Large intestine (tissue), 3 donors: ENCODE results near the gene B3GNT4. TPM values are rescaled to one million over a fixed set of nuclear protein-coding genes. Genes with fewer than 3 reads are reported as not detected.
A peak's percentile ranks its signal among the peaks of the same experiment; 100 is the strongest.
"Not testable (repeated sequence)": the region's sequence is repeated elsewhere in the genome, so short reads cannot be mapped to it uniquely, and the experiment has no call there.

Experiments used
- DNase-seq, 2 donors: peaks; one replicate each; pipeline versions ENCODE4 v3.0.0 to v3.0.0-alpha.2; 2013
- H3K27ac ChIP-seq: one replicate; pipeline ENCODE4 v1.5.1; 2013; ENCODE audit warnings: low read length
- H3K27me3 ChIP-seq: 2 replicates; pipeline ENCODE4 v1.6.1; 2013; ENCODE audit warnings: low read length; ENCODE audit not compliant: control insufficient read depth, insufficient read depth
- H3K36me3 ChIP-seq: 2 replicates; pipeline ENCODE4 v1.6.1; 2013; ENCODE audit warnings: low read length; ENCODE audit not compliant: control insufficient read depth, insufficient read depth
- H3K4me1 ChIP-seq: one replicate; pipeline ENCODE4 v1.6.1; 2013; ENCODE audit warnings: low read length; ENCODE audit not compliant: control insufficient read depth, insufficient read depth
- H3K4me3 ChIP-seq: one replicate; pipeline ENCODE4 v1.5.1; 2013; ENCODE audit warnings: low read length
- H3K9me3 ChIP-seq: one replicate; pipeline ENCODE4 v1.6.1; 2013; ENCODE audit warnings: mild to moderate bottlenecking, low read depth, low read length, moderate library complexity; ENCODE audit not compliant: control insufficient read depth
- WGBS: methylation state at CpG from one replicate; pipeline ENCODE4 v1.1.5; 2013; ENCODE audit warnings: low lambda C conversion rate; ENCODE audit not compliant: insufficient coverage; 5-methylcytosine and 5-hydroxymethylcytosine counted together
- polyA plus RNA-seq: library from polyadenylated mRNA; unstranded; fragments of 120-200 nt; gene quantifications from one replicate; pipeline ENCODE4 v1.2.1, GENCODE V29; 2013

Gene B3GNT4
- polyA plus RNA-seq, 1 donor, result 1.8 TPM

DNA sequence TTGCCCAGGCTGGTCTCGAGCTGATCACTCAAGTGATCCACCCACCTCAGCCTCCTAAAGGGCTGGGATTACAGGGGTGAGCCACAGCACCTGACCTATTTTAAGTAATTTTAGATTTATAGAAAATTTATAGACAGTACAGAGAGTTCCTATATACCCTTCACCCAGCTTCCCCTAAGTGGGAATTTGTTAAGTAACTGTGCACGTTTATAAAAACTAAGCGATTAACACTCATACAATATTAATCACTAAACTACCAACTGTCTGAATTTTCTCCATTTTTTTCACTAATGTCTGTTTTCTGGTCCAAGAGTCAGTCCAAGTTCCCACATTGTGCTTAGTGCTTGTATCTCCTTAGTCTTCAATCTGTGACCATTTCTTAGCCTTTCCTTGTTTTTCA lies 35.0 kb upstream of the B3GNT4 start:
- WGBS, result 100% methylated on average over 2 of the region's 3 CpGs
- Histone ChIP-seq H3K27me3 (no peaks in the 10 kb centered on the region), H3K27ac (no peak overlapping the region), H3K36me3 (no peaks in the 10 kb centered on the region), H3K9me3 (no peaks in the 10 kb centered on the region), H3K4me1 (peaks cover 11% of the 10 kb centered on the region), H3K4me3 (no peak overlapping the region)
- no peak for DNase-seq

DNA sequence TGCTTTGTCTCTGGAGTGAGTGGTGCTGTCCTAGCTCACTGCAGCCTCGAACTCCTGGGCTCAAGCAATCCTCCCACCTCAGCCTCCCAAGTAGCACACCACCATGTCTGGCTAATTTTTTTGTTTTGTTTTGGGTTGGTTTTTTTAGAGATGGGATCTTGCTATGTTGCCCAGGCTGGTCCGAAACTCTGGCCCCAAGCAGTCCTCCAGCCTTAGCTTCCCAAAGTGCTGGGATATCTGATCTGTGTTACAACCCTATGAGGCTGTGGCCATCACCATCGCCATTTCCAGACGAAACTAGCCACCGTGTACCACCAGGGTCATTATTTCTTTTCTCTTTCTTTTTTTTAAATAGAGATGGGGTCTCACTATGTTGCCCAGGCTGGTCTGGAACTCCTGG lies 32.1 kb upstream of the B3GNT4 start:
- 100% methylated on average over 2 of the region's 5 CpGs for WGBS
- no peak overlapping the region for H3K27ac ChIP-seq
- H3K27me3 ChIP-seq, result no peaks in the 10 kb centered on the region
- no peaks in the 10 kb centered on the region for H3K36me3 ChIP-seq
- no peaks in the 10 kb centered on the region for H3K9me3 ChIP-seq
- H3K4me1 ChIP-seq, result peaks cover 11% of the 10 kb centered on the region
- no peak for DNase-seq
- no peak overlapping the region for H3K4me3 ChIP-seq

DNA sequence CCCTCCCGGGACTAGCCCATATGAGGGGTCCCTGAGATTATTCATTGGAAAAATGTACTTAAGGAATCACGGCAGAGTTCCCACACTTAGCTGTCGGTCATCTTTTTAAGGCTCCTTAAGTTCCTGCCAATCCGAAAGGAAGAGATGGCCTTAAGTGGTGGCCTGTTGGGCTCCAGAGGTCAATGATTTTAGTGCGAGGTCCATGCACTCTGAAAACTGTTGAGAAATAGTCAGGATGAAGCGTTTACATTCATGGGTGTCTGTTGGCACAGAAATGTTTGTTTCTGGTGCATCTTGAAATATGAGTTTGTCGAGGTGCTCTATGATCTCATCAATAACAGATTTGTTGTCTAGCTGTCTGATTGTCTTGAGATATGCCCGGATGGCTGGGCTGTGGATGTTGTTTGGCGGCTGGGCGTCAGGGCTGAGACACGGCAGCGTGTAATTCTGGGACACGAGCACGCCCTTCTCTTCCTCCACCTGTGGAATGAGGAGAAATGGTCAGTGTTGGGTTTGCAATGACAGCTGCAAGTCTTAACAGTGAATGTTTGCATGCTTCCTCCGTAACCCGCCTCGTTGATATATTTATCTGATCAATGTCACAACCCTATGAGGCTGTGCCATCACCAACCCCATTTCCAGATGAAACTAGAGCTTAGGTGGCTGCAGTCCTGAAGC lies 31.1 kb upstream of the B3GNT4 start:
- H3K36me3 ChIP-seq, result no peaks in the 10 kb centered on the region
- WGBS, result no CpG with 5 or more reads among the region's 17 CpGs

DNA sequence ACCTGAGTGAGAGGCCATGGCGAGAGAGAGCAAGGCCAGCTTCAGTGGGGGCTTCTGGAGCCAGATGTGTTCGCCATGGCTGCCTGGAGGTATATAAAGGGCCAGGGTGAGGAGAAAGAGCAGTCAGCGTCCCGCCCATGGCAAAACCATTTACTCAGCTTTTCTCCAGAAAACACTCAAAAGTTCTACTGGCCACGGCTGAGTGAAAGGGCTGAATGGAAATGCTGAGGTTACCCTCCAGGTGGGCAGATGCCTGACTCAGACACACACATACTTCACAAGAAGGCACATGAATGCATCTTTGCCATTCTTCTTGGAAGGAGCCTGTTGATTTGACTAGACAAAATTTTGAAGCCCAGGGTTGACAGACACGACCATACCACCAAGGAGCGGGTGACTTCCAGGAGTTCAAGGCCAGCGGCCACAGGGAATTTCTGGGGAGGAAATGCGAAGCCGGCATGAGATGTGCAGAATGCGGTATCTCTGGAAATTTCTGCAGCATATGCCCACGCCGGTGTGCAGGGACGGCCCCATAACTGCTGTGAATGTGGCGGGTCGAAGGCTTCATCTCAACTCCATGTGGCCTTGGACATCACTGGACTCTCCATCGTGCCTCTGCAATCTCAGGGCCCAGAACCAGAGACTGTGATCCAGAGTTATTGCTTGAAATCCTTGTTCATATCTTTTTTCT lies 29.2 kb upstream of the B3GNT4 start, which contains the start of gene IL31:
Gene IL31, minus strand, starts transcription at position 67 of the 691 bp plus-strand sequence. Its CDS starts 49 bp downstream, at position 18.
- peaks cover 8% of the 10 kb centered on the region for H3K4me1 ChIP-seq
- no peaks in the 10 kb centered on the region for H3K9me3 ChIP-seq
- H3K27ac ChIP-seq, result no peak within 1 kb of the TSS
- no peaks in the 10 kb centered on the region for H3K36me3 ChIP-seq
- H3K4me3 ChIP-seq, result no peak within 1 kb of the TSS
- no peak for DNase-seq
- 100% methylated on average over 1 of the region's 17 CpGs for WGBS
- no peaks in the 10 kb centered on the region for H3K27me3 ChIP-seq

More for the DNA sequence above, 31.1 kb upstream of the B3GNT4 start:
- Histone ChIP-seq H3K27me3 (no peaks in the 10 kb centered on the region), H3K4me1 (peaks cover 8% of the 10 kb centered on the region), H3K4me3 (no peak overlapping the region), H3K27ac (no peak overlapping the region), H3K9me3 (no peaks in the 10 kb centered on the region)
- no peak for DNase-seq

DNA sequence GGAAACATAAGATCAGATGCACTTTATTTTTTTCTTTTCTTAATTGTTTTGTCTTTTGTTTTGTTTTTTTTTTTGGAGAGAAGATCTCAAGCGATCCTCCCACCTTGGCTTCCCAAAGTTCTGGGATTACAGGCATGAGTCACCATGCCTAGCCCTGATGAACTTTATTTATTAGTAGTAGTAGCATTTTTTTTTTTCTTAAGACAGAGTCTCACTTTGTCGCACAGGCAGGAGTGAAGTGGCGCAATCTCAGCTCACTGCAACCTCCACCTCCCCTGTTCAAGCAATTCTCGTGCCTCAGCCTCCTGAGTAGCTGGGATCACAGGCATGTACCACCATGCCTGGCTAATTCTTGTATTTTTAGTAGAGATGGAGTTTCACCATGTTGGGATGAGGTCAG lies 27.0 kb upstream of the B3GNT4 start:
- WGBS, result 63% methylated on average over 1 of the region's 4 CpGs
- H3K4me3 ChIP-seq, DNase-seq, H3K4me1 ChIP-seq, H3K36me3 ChIP-seq, H3K9me3 ChIP-seq, H3K27ac ChIP-seq, H3K27me3 ChIP-seq: not testable (repeated sequence)

DNA sequence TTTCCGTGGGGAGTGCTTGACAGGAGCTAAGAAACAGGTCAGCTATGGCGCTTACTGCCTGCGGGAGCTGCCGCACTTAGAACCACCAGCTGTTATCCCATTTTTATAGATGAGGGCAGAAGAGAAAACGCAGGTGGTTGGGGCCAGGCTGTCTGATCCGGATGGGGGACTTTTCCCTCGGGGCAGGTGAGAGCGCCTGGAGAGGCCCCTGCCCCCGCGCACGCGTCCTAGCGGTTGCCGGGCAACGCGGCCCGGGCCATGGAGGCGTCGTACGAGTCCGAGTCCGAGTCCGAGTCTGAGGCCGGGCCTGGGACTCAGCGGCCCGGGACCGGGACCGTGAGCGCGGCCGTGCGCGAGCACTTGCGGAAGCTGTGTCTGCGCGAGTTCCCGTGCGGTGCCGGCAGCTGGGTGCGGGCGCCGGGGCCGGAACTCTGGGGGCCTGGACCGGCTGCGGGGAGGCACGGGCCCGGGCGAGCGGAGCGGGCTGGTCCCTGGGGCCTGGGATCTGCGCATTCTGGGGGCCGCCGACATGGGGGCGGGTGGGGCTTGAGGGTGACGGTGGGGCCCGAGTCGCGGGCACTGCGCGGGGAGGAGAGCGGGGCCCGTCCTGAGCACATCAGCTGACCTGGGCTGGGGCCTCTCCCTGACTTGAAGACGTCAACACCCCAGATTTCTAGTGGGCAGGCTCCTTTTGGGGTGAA lies 20.5 kb upstream of the B3GNT4 start, which contains the start of gene LRRC43:
Gene LRRC43, plus strand, starts transcription at position 237 of the 701 bp plus-strand sequence. Its CDS starts 22 bp downstream, at position 259.
- Histone ChIP-seq H3K27me3 (no peaks in the 10 kb centered on the region), H3K36me3 (no peaks in the 10 kb centered on the region), H3K4me1 (peaks cover 4% of the 10 kb centered on the region), H3K9me3 (no peaks in the 10 kb centered on the region), H3K27ac (no peak within 1 kb of the TSS), H3K4me3 (peak within 1 kb of the TSS; percentile 26)
- peak; percentile 80 to 90 for DNase-seq
- no CpG with 5 or more reads among the region's 63 CpGs for WGBS

DNA sequence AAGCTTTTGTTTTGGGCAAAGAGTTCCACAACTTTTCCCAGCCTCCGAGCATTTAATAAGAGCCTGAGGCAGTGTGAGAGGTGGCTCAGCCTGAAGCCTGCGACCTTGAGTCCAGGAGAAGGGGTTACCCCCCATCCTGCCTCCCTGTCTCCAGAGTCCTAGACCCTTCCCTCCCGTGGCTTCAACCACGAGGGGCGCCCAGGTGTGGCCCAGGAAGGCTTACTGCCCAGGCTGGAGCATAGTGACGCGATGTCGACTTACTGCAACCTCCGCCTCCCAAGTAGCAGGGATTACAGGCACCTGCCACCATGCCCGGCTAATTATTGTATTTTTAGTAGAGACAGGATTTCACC lies 19.9 kb upstream of the B3GNT4 start:
- H3K9me3 ChIP-seq, result no peaks in the 10 kb centered on the region
- H3K4me1 ChIP-seq, result peaks cover 4% of the 10 kb centered on the region

DNA sequence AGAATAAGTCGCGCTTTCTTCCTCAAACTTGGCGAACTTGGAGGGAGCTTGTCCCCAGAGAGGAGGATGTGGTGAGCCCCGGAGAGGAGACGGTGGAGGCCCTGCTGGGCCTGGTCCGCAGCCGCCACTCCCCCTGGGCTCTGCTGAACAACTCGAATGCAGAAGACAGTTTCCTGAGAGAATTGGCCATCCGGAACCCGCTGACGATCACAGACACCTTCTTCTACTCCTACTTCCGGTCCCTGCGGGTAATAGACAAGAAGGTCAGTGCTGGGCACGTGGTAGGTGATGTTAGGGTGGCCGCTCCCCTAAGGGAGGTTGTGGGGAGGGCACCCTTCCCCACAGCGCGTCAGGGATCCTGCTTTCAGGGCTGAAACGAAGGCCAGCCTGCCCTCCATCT lies 19.0 kb upstream of the B3GNT4 start:
- H3K27ac ChIP-seq, result no peak overlapping the region
- WGBS, result no CpG with 5 or more reads among the region's 18 CpGs
- no peak for DNase-seq
- no peak overlapping the region for H3K4me3 ChIP-seq
- no peaks in the 10 kb centered on the region for H3K9me3 ChIP-seq
- H3K36me3 ChIP-seq, result no peaks in the 10 kb centered on the region
- H3K27me3 ChIP-seq, result no peaks in the 10 kb centered on the region
- peaks cover 4% of the 10 kb centered on the region for H3K4me1 ChIP-seq

More for the DNA sequence above, 19.9 kb upstream of the B3GNT4 start:
- Histone ChIP-seq H3K36me3 (no peaks in the 10 kb centered on the region), H3K27me3 (no peaks in the 10 kb centered on the region), H3K4me3 (no peak overlapping the region), H3K27ac (no peak overlapping the region)
- DNase-seq, result no peak
- WGBS, result no CpG with 5 or more reads among the region's 10 CpGs

DNA sequence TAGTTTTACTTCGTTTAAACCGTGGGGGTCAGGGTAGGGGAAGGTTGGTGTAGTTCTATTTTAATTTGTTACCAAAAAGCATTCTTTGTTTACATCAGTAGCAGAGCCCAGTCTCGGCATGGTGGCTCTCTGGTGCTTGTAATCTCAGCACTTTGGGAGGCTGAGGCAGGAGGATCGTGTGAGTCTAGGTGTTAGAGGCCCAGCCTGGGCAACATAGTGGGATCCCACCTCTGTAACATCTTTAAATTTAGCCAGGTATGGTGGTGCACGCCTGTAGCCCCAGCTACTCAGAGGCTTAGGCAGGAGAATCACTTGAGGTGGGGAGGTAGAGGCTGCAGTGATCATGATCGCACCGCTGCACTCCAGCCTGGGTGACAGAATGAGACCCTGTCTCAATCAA lies 18.4 kb upstream of the B3GNT4 start:
- DNase-seq, result no peak
- 75% methylated on average over 2 of the region's 7 CpGs for WGBS
- H3K36me3 ChIP-seq, result no peaks in the 10 kb centered on the region

DNA sequence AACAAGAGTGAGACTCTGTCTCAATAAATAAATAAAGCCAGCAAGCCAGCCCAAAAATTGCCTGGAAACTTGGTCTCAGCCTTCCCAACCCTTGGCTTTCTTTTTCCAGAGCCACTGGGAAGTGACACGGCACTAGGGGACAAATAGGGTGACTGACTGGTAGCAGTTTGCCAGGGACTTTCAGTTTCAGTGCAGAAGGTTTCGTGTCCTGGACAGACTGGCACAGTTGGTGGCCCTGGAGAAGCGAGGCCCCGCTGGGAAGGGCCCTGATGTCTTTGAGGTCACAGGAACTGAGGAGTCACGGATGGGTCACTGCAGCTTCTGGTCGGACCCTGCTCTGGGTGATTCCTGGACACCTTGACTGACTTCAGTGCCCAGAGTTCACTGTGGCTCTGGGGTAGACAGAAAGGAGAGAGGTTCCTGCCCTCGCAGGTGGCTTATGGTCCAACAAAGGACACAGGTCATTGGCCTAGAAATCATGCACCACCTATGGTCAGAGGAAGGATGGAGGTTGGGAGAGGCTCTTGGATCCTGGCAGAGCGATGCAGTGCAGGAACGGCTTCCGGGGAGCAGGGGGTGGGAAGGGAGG lies 17.9 kb upstream of the B3GNT4 start:
- no CpG with 5 or more reads among the region's 10 CpGs for WGBS
- Histone ChIP-seq H3K36me3 (no peaks in the 10 kb centered on the region), H3K27me3 (no peaks in the 10 kb centered on the region), H3K27ac (no peak overlapping the region), H3K4me3 (no peak overlapping the region), H3K4me1 (peaks cover 4% of the 10 kb centered on the region), H3K9me3 (no peaks in the 10 kb centered on the region)
- DNase-seq, result no peak

More for the DNA sequence above, 18.4 kb upstream of the B3GNT4 start:
- H3K9me3 ChIP-seq, result no peaks in the 10 kb centered on the region
- no peak overlapping the region for H3K27ac ChIP-seq
- no peaks in the 10 kb centered on the region for H3K27me3 ChIP-seq
- H3K4me1 ChIP-seq, result peaks cover 4% of the 10 kb centered on the region
- no peak overlapping the region for H3K4me3 ChIP-seq
